ENCODE measurements around the gene RRP12. TPM values are rescaled to one million over a fixed set of nuclear protein-coding genes. Genes with fewer than 3 reads are reported as not detected.

RRP12 gene
- total RNA-seq, 2 experiments from 2014 or later: 30.7 to 38.1 TPM

DNA sequence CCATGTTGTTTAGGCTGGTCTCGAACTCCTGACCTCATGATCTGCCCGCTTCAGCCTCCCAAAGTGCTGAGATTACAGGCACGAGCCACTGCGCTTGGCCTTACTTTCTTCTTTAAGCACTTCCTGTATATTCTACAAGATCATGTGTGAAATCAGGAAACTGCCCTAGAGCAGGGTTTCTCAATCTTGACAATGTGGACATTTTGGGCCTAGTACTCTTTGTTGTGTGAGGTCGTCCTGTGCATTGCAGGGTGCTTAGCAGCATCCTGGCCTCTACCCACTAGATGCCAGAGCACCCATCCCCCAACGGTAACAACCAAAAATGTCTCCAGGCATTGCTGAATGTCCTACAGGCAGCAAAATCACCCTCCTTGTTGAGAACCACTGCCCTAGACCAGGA lies 24.7 kb downstream of the RRP12 start:
- H3K27me3 Mint-ChIP-seq: no peaks in the 10 kb centered on the region
- H3K9me3 Mint-ChIP-seq (ENCODE audit: low read depth): no peaks in the 10 kb centered on the region
- H3K36me3 Mint-ChIP-seq: peaks cover 11% of the 10 kb centered on the region
- H3K4me3 Mint-ChIP-seq: no peak overlapping the region
- no peaks in the 10 kb centered on the region for H3K4me1 Mint-ChIP-seq
- no peak overlapping the region for H3K27ac Mint-ChIP-seq
- ATAC-seq (no peak), DNase-seq (no peak)
- CTCF ChIA-PET: no interaction called here

DNA sequence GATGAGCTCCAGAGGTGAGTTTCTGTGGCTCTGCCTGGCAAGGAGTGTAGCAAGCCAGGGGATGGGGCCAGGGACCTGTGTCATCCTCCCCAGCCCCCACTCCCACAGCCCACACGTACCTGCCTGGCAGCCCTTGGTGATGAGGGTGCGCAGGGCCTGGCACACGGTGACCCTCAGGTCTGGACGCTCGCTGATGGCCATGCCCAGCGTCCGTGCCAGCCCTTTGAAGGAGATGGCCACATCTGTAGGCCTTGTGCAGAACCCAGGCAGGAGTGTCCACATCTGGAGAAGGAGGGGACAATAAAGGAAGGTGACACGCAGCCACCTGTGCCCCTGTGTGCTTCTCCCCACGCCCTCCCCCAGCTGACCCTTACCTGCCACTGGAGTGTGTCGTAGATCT lies 27.7 kb downstream of the RRP12 start:
- DNase-seq: no peak

DNA sequence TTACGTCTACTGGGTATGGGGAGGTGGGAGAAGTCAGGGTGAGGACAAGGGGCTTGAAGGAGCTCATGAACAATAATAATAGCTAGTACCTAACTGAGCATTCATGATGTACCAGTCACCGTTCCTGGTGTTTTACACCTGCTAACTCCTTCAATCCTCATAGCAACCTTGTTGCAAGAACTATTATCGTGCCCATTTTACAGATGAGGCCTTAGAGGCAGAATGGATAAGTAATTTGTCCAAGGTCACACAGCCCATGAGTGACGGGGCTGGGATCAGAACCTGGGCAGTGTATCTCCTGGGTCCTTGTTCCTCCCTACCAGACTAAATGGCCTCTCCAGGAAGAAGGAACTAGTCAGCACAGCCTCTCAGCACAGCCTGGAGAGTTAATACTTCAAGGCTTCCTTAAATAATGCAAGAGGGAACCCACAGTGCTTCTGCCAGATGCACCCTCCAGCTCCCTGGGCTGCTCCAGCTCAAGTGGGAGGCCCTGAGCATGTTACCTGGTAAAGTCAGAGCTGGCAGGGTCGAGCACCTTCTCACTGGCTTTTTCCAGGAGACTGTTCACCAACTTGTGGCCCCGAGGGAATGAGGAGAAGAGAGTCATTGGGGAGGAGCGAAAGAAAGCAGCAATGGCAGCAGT lies 28.8 kb downstream of the RRP12 start:
- H3K4me1 Mint-ChIP-seq: no peaks in the 10 kb centered on the region
- ATAC-seq (no peak), DNase-seq (no peak)
- no peaks in the 10 kb centered on the region for H3K27me3 Mint-ChIP-seq
- H3K27ac Mint-ChIP-seq: no peak overlapping the region
- no peaks in the 10 kb centered on the region for H3K9me3 Mint-ChIP-seq (ENCODE audit: low read depth)
- CTCF ChIA-PET: interaction anchor here (1.0 kb wide), 1 partner anchor 45 kb away, joined by 3 read pairs; no protein-coding TSS in a partner anchor
- H3K36me3 Mint-ChIP-seq: peaks cover 11% of the 10 kb centered on the region
- no peak overlapping the region for H3K4me3 Mint-ChIP-seq

More for the DNA sequence above, 27.7 kb downstream of the RRP12 start:
- no peaks in the 10 kb centered on the region for H3K4me1 Mint-ChIP-seq
- no peak overlapping the region for H3K27ac Mint-ChIP-seq
- H3K27me3 Mint-ChIP-seq: no peaks in the 10 kb centered on the region
- peaks cover 12% of the 10 kb centered on the region for H3K36me3 Mint-ChIP-seq
- no peaks in the 10 kb centered on the region for H3K9me3 Mint-ChIP-seq (ENCODE audit: low read depth)
- CTCF ChIA-PET: no interaction called here
- no peak for ATAC-seq
- no peak overlapping the region for H3K4me3 Mint-ChIP-seq

GRCh38 chr10:97371696-97372095 lies 29.4 kb downstream of the RRP12 start:
- Mint-ChIP-seq H3K36me3 (peaks cover 11% of the 10 kb centered on the region), H3K27ac (no peak overlapping the region), H3K4me3 (no peak overlapping the region), H3K4me1 (no peaks in the 10 kb centered on the region), H3K27me3 (no peaks in the 10 kb centered on the region), H3K9me3 (ENCODE audit: low read depth) (no peaks in the 10 kb centered on the region)
- CTCF ChIA-PET: interaction anchor here (1.0 kb wide), 1 partner anchor 44 kb away, joined by 3 read pairs; no protein-coding TSS in a partner anchor
- ATAC-seq: no peak
- DNase-seq: no peak

DNA sequence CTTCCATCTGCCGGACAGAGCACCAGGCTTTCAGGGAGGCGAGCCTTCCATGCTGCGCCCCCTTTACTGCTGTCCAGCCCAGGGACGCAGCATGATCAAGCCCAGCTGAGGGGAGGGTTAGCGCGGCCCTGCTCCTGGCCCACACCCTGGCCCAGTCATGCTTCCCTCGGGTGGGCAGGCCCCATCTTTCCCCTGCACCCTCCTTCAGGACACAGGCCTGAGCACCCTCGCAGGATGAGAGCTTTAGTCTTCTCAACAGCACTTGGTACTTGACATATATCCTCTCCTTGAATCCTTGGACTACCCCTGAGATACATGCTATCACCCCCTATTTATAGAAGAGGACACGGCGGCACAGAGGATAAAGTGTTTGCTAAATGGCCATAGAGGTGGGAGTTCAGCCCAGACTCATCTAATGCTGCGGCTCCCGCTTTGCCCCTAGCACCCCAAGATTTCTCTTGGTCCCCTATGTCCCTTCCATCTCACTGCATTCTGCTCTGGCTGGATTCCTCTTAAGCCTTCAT lies 34.0 kb downstream of the RRP12 start:
- peaks cover 11% of the 10 kb centered on the region for H3K36me3 Mint-ChIP-seq
- no peaks in the 10 kb centered on the region for H3K27me3 Mint-ChIP-seq
- DNase-seq (no peak), ATAC-seq (no peak)
- no peak overlapping the region for H3K27ac Mint-ChIP-seq
- H3K4me1 Mint-ChIP-seq: no peaks in the 10 kb centered on the region
- H3K9me3 Mint-ChIP-seq (ENCODE audit: low read depth): no peaks in the 10 kb centered on the region
- H3K4me3 Mint-ChIP-seq: no peak overlapping the region
- CTCF ChIA-PET: interaction anchor here (1.1 kb wide), 1 partner anchor 88 kb away, joined by 3 read pairs; no protein-coding TSS in a partner anchor

DNA sequence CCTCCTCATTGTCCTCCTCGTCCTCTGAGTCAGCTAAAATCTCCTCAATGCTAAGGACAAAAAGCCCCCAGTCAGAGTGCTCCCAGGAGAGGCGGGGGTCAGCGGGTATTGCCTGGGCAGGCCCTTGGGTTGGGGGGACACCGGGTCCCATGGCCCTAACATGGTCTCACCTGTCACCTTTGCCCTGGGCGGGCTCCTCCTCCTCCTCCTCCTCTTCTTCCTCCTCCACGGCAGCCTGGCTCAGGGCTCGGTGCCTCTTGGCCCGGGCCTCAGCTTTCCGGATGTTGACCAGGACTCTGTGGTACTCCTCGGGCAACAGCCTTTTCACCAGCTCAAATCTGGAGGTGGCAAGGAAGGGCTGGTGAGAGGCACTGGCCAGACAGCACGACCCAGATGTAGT lies 34.6 kb downstream of the RRP12 start:
- CTCF ChIA-PET: interaction anchor here (1.0 to 1.1 kb wide), 2 partner anchors 88 to 156 kb away, joined by 3 read pairs; no protein-coding TSS in a partner anchor

GRCh38 chr10:97365761-97366351 lies 35.3 kb downstream of the RRP12 start:
- CTCF ChIA-PET: interaction anchor here (1.0 kb wide), 1 partner anchor 155 kb away, joined by 3 read pairs; no protein-coding TSS in a partner anchor
- H3K9me3 Mint-ChIP-seq (ENCODE audit: low read depth): no peaks in the 10 kb centered on the region
- no peak for DNase-seq
- no peaks in the 10 kb centered on the region for H3K4me1 Mint-ChIP-seq
- no peak overlapping the region for H3K27ac Mint-ChIP-seq
- peaks cover 6% of the 10 kb centered on the region for H3K36me3 Mint-ChIP-seq
- no peak for ATAC-seq
- no peaks in the 10 kb centered on the region for H3K27me3 Mint-ChIP-seq
- H3K4me3 Mint-ChIP-seq: no peak overlapping the region

More for the DNA sequence above, 34.6 kb downstream of the RRP12 start:
- DNase-seq (no peak), ATAC-seq (no peak)
- no peaks in the 10 kb centered on the region for H3K27me3 Mint-ChIP-seq
- H3K27ac Mint-ChIP-seq: no peak overlapping the region
- no peaks in the 10 kb centered on the region for H3K4me1 Mint-ChIP-seq
- H3K36me3 Mint-ChIP-seq: peaks cover 8% of the 10 kb centered on the region
- no peaks in the 10 kb centered on the region for H3K9me3 Mint-ChIP-seq (ENCODE audit: low read depth)
- H3K4me3 Mint-ChIP-seq: no peak overlapping the region

DNA sequence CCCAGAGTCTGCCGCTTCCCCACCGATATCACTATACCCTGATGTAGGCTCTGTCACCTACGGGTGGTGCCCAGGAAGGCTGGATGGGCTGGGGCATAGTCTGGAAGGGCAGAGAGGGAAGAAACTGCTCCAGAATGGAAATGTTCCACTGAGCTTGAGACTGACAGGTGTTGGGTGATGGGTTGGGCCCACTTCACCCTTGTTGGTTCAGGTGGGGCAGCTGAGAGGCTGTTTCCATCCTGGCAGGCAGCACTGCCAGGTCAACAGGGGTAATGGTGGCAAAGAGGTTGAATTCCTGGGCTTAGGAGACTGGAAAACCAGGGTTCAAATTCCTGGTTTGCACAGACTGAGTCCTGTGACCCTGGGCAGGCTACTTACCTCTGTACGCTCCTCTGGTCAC lies 38.1 kb downstream of the RRP12 start:
- Mint-ChIP-seq H3K4me3 (no peak overlapping the region), H3K9me3 (ENCODE audit: low read depth) (no peaks in the 10 kb centered on the region), H3K27ac (no peak overlapping the region), H3K27me3 (no peaks in the 10 kb centered on the region), H3K36me3 (peaks cover 6% of the 10 kb centered on the region), H3K4me1 (no peaks in the 10 kb centered on the region)
- ATAC-seq: no peak
- DNase-seq: no peak
- CTCF ChIA-PET: interaction anchor here (0.7 kb wide), 1 partner anchor 7 kb away, joined by 3 read pairs; no protein-coding TSS in a partner anchor

DNA sequence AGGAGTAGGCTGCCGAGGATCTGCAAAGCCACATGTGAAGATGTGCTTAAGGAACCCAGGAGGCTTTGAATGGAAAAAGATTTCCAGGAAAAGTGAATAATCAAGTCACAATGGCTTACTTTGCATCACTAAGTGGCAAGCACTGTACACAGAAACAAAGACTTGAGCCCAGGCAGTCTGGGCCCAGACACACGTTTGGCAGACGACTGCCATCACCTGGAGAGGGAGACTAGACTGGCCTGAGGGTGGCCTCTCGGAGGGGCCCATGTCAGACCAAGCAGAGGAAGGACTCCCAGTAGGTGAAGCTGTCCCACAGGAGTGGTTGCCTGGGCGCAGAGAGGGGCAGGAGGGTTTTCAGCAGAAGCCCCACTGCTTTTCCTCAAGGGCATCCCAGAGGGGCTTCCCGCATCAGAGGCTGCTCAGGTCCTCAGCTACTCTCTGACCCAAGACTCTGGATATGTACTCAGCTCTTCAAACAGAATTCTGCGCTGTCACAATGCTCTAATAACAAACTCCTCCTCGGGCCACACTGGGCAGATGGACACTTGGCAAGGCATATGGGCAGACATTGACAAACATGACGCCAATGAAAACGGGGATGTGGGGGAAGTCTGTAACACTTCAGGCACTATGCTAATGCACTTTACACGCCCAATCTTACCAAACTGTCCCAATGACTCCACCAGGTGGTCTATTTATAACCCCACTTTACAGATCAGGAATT lies 38.7 kb downstream of the RRP12 start:
- H3K27me3 Mint-ChIP-seq: no peaks in the 10 kb centered on the region
- peaks cover 6% of the 10 kb centered on the region for H3K36me3 Mint-ChIP-seq
- H3K4me1 Mint-ChIP-seq: no peaks in the 10 kb centered on the region
- ATAC-seq (no peak), DNase-seq (no peak)
- H3K27ac Mint-ChIP-seq: no peak overlapping the region
- H3K4me3 Mint-ChIP-seq: no peak overlapping the region
- CTCF ChIA-PET: no interaction called here
- no peaks in the 10 kb centered on the region for H3K9me3 Mint-ChIP-seq (ENCODE audit: low read depth)

DNA sequence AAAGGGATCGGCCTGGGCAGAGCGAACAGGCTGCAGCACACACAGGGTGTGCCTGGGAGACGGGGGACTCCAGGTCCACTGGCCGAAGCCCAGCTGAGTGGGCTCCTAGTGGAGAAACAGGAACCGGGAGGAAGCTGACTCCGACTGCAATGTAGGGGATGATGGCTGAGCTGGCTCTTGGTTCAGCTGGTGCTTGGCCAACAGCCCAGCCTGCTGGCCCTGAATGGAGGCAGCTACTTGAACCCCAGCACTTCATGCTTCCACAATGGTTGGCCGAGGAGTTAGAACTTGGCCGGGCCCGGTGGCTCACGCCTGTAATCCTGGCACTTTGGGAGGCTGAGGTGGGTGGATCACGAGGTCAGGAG lies 39.6 kb downstream of the RRP12 start:
- ATAC-seq (no peak), DNase-seq (no peak)
- Mint-ChIP-seq H3K36me3 (peaks cover 9% of the 10 kb centered on the region), H3K4me1 (peaks cover 2% of the 10 kb centered on the region), H3K27ac (no peak overlapping the region), H3K4me3 (no peak overlapping the region), H3K9me3 (ENCODE audit: low read depth) (no peaks in the 10 kb centered on the region), H3K27me3 (no peaks in the 10 kb centered on the region)
- CTCF ChIA-PET: no interaction called here

DNA sequence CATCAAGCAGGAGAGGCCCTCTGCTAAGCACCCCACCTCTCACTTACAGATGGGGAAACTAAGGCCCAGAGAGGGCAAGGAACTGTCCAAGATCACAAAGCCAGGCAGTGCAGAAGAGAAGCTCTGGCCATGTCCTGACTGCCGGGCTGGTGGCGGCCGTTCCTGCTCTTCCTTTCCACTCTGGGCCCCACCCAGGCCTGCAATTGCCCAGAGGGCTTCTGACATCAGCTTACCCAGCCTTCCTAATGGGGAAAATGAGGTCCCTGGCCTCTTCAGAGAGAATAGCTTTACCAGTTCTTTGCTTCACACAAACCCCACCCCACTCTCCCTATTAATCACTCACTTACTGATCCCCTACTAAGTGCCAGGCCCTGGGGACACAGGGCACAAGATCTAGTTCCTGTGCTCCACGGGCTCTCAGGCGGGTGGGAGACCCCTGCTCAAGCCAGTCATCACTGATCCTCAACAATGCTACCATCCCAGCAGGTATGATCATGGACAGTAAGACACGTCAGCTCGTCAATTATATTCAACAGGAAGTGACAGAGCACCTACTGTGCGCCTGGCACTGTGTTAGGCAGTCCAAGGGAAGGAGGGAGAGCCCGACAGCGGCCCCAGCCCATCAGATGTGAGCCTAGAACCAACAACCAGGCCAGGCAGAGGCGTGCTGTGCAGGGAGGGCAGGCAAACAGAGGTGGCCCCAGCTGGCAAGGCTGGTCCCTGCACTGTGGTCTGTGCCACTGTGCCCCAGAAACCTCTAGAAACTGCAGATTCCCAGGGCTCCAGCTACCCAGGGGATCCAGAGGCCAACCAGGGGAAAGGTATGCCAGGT lies 40.2 kb downstream of the RRP12 start:
- Mint-ChIP-seq H3K27me3 (no peaks in the 10 kb centered on the region), H3K9me3 (ENCODE audit: low read depth) (no peaks in the 10 kb centered on the region), H3K4me1 (peaks cover 5% of the 10 kb centered on the region), H3K27ac (no peak overlapping the region), H3K36me3 (peaks cover 9% of the 10 kb centered on the region), H3K4me3 (no peak overlapping the region)
- ATAC-seq (no peak), DNase-seq (no peak)
- CTCF ChIA-PET: no interaction called here

DNA sequence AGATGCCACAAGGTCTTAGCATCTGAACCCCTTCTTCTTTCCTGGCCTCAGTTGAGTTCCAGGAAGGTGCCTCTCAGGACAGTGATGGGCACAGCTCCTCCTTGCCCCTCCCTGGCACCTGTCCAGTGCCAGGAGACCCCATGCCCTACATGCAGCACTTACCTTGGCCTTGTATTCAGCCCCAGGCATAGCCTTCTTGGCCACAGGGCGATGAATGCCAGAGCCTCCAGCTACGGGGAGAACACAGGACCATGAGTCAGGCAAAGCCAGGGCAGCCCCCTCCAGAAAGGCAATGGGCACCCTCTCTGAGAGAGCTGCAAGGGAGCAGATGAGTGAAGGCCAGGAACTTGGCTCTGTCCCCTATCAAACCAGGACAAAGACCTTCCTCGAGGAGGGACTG lies 42.4 kb downstream of the RRP12 start:
- H3K4me3 Mint-ChIP-seq: no peak overlapping the region
- DNase-seq: no peak
- no peak overlapping the region for H3K27ac Mint-ChIP-seq
- no peak for ATAC-seq
- H3K36me3 Mint-ChIP-seq: peaks cover 2% of the 10 kb centered on the region
- CTCF ChIA-PET: interaction anchor here (1.0 kb wide), 1 partner anchor 80 kb away, joined by 5 read pairs; no protein-coding TSS in a partner anchor
- peaks cover 8% of the 10 kb centered on the region for H3K4me1 Mint-ChIP-seq
- H3K9me3 Mint-ChIP-seq (ENCODE audit: low read depth): no peaks in the 10 kb centered on the region
- H3K27me3 Mint-ChIP-seq: no peaks in the 10 kb centered on the region

- no peak overlapping the region for H3K27ac Mint-ChIP-seq
- CTCF ChIA-PET: interaction anchor here (0.7 kb wide), 1 partner anchor 43 kb away, joined by 3 read pairs; no protein-coding TSS in a partner anchor
- ATAC-seq (no peak), DNase-seq (no peak)
- peaks cover 8% of the 10 kb centered on the region for H3K4me1 Mint-ChIP-seq
- H3K4me3 Mint-ChIP-seq: no peak overlapping the region
- H3K36me3 Mint-ChIP-seq: peaks cover 2% of the 10 kb centered on the region
- H3K27me3 Mint-ChIP-seq: no peaks in the 10 kb centered on the region
- H3K9me3 Mint-ChIP-seq (ENCODE audit: low read depth): no peaks in the 10 kb centered on the region
Measured at GRCh38 chr10:97358349-97358748, 42.8 kb downstream of the RRP12 start.
